Measurements from ENCODE around the gene KLK4. TPM values are rescaled to one million over a fixed set of nuclear protein-coding genes. Genes with fewer than 3 reads are reported as not detected.

KLK4 gene, protein sequence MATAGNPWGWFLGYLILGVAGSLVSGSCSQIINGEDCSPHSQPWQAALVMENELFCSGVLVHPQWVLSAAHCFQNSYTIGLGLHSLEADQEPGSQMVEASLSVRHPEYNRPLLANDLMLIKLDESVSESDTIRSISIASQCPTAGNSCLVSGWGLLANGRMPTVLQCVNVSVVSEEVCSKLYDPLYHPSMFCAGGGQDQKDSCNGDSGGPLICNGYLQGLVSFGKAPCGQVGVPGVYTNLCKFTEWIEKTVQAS
- not detected for polyA plus RNA-seq (ENCODE audit: insufficient read length in 3 of 3)

DNA sequence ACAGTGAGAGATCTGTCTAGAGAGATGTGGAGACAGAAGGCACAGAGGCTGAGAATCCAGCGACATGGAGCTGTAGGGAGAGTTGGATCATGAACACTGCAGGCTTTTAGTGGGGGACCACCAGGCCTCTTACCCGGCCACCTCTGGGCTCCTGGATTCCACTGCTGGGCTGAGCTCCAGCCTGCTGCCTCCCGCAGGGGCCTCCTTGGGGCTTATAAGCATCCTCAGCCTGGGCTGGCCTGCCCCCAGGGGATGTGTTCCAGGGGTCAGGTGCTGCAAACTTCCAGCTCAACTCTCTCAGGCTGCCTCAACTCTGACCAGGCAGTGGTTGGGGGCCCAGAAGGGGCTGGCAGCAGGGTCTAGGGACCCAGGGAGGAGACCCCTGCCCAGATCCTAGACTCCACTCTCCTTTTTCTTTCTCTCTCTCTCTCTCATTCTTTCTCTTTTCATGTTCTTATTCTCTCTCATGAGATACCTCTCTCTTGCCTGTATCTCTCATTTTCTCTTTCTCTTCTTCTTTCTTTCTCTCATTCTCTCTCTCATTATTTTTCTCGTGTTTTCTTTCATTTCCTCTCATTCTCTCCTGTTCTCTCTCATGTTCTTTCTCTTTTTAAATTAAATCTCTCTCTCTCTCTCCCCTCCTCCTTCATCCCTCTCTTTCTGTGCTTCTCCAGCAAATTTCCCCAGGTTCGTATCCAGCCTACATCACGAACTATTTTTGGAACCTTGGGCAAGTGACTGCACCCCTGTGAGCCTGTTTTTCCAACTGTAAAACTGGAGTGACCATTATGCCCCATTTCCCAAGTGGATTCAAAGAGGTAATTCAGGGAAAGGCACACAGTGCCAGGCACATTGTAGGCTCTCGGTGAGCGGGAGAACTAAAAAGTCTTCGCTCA lies at the start of gene KLK4:
Gene KLK4, minus strand, starts transcription at position 190 of the 896 bp plus-strand sequence. CDS start 657 bp downstream, outside the sequence.
- DNase-seq (ENCODE audit: low read depth in 3 of 3, low spot score in 2 of 3) = no peak

DNA sequence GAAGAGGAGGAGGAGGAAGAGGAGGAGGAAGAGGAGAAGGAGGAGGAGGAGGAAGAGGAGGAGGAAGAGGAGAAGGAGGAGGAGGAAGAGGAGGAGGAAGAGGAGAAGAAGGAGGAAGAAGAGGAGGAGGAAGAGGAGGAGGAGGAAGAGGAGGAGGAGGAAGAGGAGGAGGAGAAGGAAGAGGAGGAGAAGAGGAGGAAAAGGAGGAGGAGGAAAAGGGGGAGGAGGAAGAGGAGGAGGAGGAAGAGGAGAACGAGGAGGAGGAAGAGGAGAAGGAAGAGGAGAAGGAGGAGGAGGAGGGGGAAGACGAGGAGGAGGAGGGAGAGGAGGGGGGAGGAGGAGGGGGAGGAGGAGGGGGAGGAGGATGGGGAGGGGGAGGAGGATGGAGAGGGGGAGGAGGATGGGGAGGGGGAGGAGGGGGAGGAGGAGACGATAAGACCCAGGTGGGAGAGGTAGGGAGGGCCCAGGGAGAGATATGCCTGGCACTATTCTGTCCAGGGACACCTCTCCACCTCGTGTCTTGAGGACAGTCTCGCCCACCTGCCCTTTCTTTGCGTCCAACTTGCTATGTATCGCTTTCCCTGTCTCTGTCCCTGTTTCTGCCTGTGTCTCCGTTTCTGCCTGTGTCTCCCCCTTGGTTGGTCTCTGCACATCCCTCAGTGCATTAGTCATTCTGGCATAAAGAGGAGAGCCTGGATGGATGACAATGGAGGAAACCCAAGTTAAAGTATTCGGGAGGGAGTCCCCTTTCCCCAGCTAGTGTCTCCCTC lies 48.7 kb upstream of the KLK4 start:
- DNase-seq (ENCODE audit: low read depth in 3 of 3, low spot score in 2 of 3) = no peak

- DNase-seq (ENCODE audit: low read depth in 3 of 3, low spot score in 2 of 3) = no peak
Measured at GRCh38 chr19:50957587-50957986, 46.4 kb upstream of the KLK4 start.

DNA sequence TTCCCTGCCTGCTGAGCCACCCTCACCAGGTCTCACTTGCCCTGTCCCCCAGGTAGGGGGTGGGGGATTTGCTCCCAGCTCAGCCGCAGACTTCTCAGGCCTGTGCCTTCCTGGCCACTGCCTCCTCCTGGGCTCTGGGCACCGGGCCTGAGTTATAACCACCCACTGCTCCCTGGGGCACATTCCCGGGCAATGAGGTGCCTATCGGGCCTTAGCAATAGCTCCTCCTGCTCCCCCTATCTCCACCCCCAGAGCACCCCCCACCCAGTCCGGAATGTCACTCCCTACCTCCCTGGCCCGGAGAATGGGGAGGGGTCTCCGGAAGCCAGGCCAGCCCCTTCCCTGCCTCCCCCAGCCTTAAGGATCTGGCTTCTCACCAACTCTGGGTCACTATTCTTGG lies 41.7 kb upstream of the KLK4 start, which contains the start of gene KLK5:
Gene KLK5, minus strand, starts transcription at position 129 of the 400 bp plus-strand sequence. CDS start 381 bp downstream, outside the sequence.
- DNase-seq (ENCODE audit: low read depth in 3 of 3, low spot score in 2 of 3) = no peak

DNA sequence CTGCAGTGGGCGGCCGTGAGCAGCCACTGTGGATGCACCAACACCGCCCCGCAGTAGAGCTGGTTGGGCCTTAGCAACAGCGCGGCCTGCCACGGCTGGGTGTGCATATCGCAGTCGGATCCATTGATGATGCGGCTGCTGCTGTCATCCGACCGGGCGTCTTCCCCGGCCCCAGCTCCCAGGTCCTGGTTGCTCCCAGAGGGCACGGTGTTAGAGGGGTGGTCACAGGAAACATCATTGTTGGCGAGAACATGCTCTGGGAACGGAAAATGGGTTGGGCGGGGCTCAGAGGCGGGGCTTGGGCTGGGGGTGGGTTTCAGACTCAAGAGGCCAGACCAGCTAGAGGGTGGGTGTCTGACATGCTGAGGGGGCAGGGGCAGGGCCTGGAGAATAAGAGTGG lies 38.7 kb upstream of the KLK4 start:
- DNase-seq (ENCODE audit: low read depth in 3 of 3, low spot score in 2 of 3) = no peak

DNA sequence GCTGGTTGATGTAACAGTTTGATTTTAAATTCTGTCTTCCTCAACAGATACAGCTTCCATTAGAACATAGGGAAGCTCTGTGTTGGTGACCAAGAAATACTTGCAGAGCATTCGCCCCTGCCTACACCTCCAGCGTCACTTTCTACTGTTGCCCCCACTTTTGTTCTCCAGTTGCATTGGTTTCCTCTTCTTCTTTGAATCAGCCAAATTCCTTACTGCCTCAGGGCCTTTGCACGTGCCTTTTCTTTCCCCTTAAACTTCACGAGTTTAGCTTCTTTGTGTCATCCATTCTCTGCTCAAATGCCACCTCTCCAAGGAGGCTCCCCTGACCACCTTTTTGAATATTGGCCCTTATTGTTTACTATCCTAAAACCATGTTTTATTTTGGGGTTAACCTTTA lies 35.9 kb upstream of the KLK4 start:
- no peak for DNase-seq (ENCODE audit: low read depth in 3 of 3, low spot score in 2 of 3)

DNA sequence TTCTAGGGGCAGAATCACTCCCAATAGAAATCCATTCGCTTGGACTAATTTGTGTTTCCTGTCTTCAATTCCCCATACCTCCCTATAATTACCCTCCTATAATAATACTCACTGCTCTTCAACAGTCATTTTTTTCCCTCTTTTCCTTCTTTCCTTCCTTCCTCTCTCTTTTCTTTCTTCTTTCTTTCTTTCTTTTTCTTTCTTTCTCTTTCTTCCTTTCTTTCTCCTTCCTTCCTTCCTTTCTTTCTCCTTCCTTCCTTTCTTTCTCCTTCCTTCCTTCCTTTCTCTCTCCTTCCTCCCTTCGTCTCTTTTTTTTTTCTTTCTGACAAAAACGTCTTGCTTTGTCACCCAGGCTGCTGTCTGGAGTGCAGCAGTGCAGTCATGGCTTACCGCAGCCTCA lies 33.6 kb upstream of the KLK4 start:
- DNase-seq (ENCODE audit: low read depth in 3 of 3, low spot score in 2 of 3) = no peak

- no peak for DNase-seq (ENCODE audit: low read depth in 3 of 3, low spot score in 2 of 3)
Measured at GRCh38 chr19:50943074-50943828, 32.1 kb upstream of the KLK4 start.

DNA sequence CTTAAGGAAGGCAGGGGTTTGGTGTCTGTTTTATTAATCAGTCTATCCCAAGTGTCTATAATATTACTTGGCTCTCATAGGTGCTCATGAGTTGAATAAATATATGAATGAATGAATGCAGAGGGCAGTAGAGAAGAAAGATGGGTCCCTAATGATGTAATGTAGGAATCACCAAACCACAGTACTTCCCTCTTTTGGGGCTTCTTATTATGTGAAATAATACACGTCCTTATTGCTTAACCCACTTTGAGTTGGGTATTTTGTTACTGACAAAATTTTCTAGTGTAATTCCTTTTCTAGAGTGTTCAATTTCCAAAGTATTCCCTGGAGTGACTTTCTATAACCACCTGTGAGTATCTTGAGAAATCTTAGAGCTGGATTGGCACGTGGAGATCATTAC lies 28.4 kb upstream of the KLK4 start:
- DNase-seq (ENCODE audit: low read depth in 3 of 3, low spot score in 2 of 3) = no peak

DNA sequence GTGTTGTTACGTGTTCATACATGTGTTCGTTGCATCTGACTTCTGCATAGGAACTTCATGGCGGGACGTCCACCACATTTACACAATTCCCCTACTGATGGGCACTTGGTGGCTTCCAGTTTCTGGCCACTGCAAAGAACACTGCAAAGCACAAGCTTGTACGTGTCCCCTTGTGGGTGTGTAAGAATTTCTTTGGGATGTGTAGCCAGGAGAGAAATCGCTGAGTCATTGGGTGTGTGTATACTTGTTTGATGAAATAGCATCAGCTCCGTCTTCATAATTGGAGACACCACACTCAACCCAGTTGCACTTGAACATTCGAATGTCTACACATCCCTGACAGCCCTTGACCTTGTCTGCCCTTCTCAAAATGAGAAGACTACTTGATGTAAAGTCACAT lies 22.4 kb upstream of the KLK4 start:
- no peak for DNase-seq (ENCODE audit: low read depth in 3 of 3, low spot score in 2 of 3)

GRCh38 chr19:50932690-50933083 lies 21.5 kb upstream of the KLK4 start:
- DNase-seq (ENCODE audit: low read depth in 3 of 3, low spot score in 2 of 3) = no peak

DNA sequence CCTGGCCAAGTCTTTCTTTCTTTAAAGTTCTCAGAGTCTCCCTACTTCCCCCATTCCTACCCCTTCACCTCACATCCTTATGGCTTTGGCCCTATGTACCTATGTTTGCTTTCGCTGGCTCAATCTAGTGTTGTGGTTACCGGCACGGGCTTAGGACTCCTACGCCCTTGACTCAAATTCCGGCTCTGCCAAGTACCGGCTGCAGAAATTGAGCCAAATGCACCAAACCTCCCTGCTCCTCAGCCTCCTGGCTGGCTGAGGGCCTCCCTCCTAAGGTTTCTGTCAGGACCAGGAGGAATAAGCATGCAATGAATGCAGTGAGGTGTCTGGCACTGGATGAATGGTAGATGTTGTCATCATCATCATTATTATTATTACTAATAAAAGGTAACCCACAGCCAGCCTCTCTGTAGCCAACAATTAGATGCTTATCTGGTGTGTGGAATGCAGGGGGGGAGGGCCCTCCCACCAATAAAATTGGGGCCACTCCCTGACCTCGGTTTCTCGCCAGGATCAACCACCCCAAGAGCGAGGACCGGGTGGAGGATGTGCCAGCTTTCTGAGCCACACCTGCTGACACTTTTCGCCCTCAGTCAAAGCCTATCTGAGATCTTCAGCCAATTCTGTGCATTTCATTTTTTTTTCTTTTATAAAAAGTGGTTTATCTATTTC lies 21.0 kb upstream of the KLK4 start:
- DNase-seq (ENCODE audit: low read depth in 3 of 3, low spot score in 2 of 3) = no peak

DNA sequence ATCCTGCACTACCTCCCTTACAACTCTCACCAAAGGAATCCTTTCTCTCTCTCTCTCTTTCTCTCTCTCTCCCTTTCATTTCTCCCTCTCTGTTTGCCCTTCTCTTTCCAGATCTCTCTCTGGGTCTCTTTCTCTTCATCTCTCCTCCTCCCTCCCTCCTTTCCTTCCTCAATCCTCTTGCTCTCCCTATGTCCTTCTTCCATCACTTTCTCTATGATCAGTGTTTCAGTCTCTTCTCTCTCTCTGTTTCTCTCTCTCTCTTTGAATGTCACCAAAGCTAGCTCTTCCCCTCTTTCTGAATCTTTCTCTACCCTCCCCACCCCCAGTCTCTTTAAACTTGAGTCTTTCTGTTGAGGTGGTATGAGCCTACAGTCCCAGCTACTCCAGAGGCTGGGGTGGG lies 19.8 kb upstream of the KLK4 start:
- DNase-seq (ENCODE audit: low read depth in 3 of 3, low spot score in 2 of 3) = no peak

- no peak for DNase-seq (ENCODE audit: low read depth in 3 of 3, low spot score in 2 of 3)
Measured at GRCh38 chr19:50928831-50929230, 17.6 kb upstream of the KLK4 start.

DNA sequence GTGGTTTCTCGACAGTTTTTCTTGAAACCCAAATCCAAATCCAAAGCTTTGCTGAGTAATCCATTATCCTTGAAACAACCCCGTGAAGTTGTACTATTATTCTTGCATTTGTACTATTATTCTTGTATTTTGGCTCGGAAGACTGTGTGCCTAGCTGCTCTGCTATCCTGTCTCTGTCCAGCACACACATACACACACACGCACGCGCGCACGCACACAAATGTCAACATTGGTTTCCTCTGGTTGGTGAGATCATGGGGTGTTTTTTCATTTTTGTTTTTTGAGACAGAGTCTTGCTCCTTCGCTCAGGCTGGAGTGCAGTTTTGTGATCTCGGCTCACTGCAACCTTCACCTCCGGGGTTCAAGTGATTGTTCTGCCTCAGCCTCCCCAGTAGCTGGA lies 14.9 kb upstream of the KLK4 start:
- no peak for DNase-seq (ENCODE audit: low read depth in 3 of 3, low spot score in 2 of 3)

DNA sequence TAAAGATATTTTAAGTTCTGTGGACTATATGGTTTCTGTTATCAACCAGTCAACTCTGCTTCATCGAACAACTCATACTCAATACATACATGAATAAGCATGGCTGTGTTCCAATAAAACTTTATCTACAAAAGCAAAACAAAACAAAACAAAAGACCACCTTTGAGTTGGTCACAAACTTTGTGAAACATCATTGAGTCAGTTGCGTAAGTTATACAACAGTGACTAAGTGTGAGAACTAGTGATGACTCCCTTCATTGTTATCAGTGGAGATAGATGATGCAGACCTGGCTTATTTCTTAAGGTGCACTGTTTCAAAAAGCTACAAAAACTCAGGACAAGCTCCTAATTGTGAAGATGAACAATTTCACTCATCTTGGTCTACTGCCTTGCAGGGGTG lies 14.5 kb upstream of the KLK4 start:
- DNase-seq (ENCODE audit: low read depth in 3 of 3, low spot score in 2 of 3) = no peak

DNA sequence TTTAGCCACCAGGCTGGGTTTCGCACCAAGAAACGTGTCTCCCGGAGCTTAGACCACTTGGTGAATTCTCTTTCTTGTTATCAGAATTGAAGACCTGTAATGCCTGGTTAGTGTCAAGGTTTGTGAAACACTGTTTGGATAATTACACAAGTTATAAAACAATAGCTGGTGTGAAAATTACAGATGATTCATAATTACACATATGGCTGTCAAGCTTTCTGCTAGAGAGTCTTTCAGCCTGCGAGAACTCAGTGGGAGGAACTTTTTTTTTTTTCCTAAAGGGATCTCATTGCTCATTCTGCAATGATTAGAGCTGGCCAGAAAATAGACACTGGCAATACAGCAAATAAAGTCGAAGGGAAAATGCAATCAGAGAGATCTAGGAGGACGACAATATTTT lies 13.4 kb upstream of the KLK4 start:
- DNase-seq (ENCODE audit: low read depth in 3 of 3, low spot score in 2 of 3) = no peak

GRCh38 chr19:50922317-50922853 lies 11.2 kb upstream of the KLK4 start:
- peak; percentile 65 to 75 (median 72) for DNase-seq (ENCODE audit: low read depth in 3 of 3, low spot score in 2 of 3)

- DNase-seq (ENCODE audit: low read depth in 3 of 3, low spot score in 2 of 3) = no peak
Measured at GRCh38 chr19:50921426-50922316, 10.5 kb upstream of the KLK4 start.

All from right renal cortex interstitium (tissue), 3 donors.